Measurements from ENCODE around the gene GAS7.

GAS7 gene

GRCh38 chr17:10192461-10192860 is 5.9 kb downstream of the GAS7 start:
- Histone ChIP-seq H3K4me1 (ENCODE audit: control insufficient read depth in 2 of 2, insufficient read depth in 2 of 2, low read length in 2 of 2) (no peaks in the 10 kb centered on the region), H3K27ac (ENCODE audit: low read depth in 2 of 2, low read length in 2 of 2) (no peak overlapping the region), H3K36me3 (ENCODE audit: control insufficient read depth in 2 of 2, insufficient read depth in 2 of 2, low read length in 2 of 2) (no peaks in the 10 kb centered on the region), H3K9ac (ENCODE audit: low read depth in 1 of 2, low read length in 2 of 2) (no peak overlapping the region), H3K27me3 (ENCODE audit: control insufficient read depth in 2 of 2, insufficient read depth in 2 of 2, low read length in 2 of 2) (no peaks in the 10 kb centered on the region), H3K4me3 (ENCODE audit: low read length in 2 of 2) (no peak overlapping the region), H3K9me3 (ENCODE audit: control insufficient read depth in 2 of 2, low read length in 2 of 2) (no peaks in the 10 kb centered on the region)

- H3K27me3 ChIP-seq (ENCODE audit: control insufficient read depth in 2 of 2, insufficient read depth in 2 of 2, low read length in 2 of 2): no peaks in the 10 kb centered on the region
- H3K9me3 ChIP-seq (ENCODE audit: control insufficient read depth in 2 of 2, low read length in 2 of 2): no peaks in the 10 kb centered on the region
- H3K4me1 ChIP-seq (ENCODE audit: control insufficient read depth in 2 of 2, insufficient read depth in 2 of 2, low read length in 2 of 2): no peaks in the 10 kb centered on the region
- no peaks in the 10 kb centered on the region for H3K36me3 ChIP-seq (ENCODE audit: control insufficient read depth in 2 of 2, insufficient read depth in 2 of 2, low read length in 2 of 2)
- no peak overlapping the region for H3K9ac ChIP-seq (ENCODE audit: low read depth in 1 of 2, low read length in 2 of 2)
- H3K4me3 ChIP-seq (ENCODE audit: low read length in 2 of 2): no peak overlapping the region
- H3K27ac ChIP-seq (ENCODE audit: low read depth in 2 of 2, low read length in 2 of 2): no peak overlapping the region
These were observed 10.9 kb downstream of the GAS7 start for GRCh38 chr17:10187456-10187855.

GRCh38 chr17:10186771-10187410 is 11.5 kb downstream of the GAS7 start:
- Histone ChIP-seq H3K9me3 (ENCODE audit: control insufficient read depth in 2 of 2, low read length in 2 of 2) (no peaks in the 10 kb centered on the region), H3K27me3 (ENCODE audit: control insufficient read depth in 2 of 2, insufficient read depth in 2 of 2, low read length in 2 of 2) (no peaks in the 10 kb centered on the region), H3K9ac (ENCODE audit: low read depth in 1 of 2, low read length in 2 of 2) (no peak overlapping the region), H3K4me1 (ENCODE audit: control insufficient read depth in 2 of 2, insufficient read depth in 2 of 2, low read length in 2 of 2) (no peaks in the 10 kb centered on the region), H3K4me3 (ENCODE audit: low read length in 2 of 2) (no peak overlapping the region), H3K36me3 (ENCODE audit: control insufficient read depth in 2 of 2, insufficient read depth in 2 of 2, low read length in 2 of 2) (no peaks in the 10 kb centered on the region), H3K27ac (ENCODE audit: low read depth in 2 of 2, low read length in 2 of 2) (no peak overlapping the region)

GRCh38 chr17:10183931-10184930 is 14.2 kb downstream of the GAS7 start:
- Histone ChIP-seq H3K4me1 (ENCODE audit: control insufficient read depth in 2 of 2, insufficient read depth in 2 of 2, low read length in 2 of 2) (no peaks in the 10 kb centered on the region), H3K27ac (ENCODE audit: low read depth in 2 of 2, low read length in 2 of 2) (no peak overlapping the region), H3K27me3 (ENCODE audit: control insufficient read depth in 2 of 2, insufficient read depth in 2 of 2, low read length in 2 of 2) (no peaks in the 10 kb centered on the region), H3K4me3 (ENCODE audit: low read length in 2 of 2) (no peak overlapping the region), H3K9ac (ENCODE audit: low read depth in 1 of 2, low read length in 2 of 2) (no peak overlapping the region), H3K36me3 (ENCODE audit: control insufficient read depth in 2 of 2, insufficient read depth in 2 of 2, low read length in 2 of 2) (no peaks in the 10 kb centered on the region), H3K9me3 (ENCODE audit: control insufficient read depth in 2 of 2, low read length in 2 of 2) (no peaks in the 10 kb centered on the region)

GRCh38 chr17:10182785-10183184 is 15.6 kb downstream of the GAS7 start:
- no peak overlapping the region for H3K27ac ChIP-seq (ENCODE audit: low read depth in 2 of 2, low read length in 2 of 2)
- no peaks in the 10 kb centered on the region for H3K27me3 ChIP-seq (ENCODE audit: control insufficient read depth in 2 of 2, insufficient read depth in 2 of 2, low read length in 2 of 2)
- no peak overlapping the region for H3K9ac ChIP-seq (ENCODE audit: low read depth in 1 of 2, low read length in 2 of 2)
- no peak overlapping the region for H3K4me3 ChIP-seq (ENCODE audit: low read length in 2 of 2)
- H3K4me1 ChIP-seq (ENCODE audit: control insufficient read depth in 2 of 2, insufficient read depth in 2 of 2, low read length in 2 of 2): no peaks in the 10 kb centered on the region
- no peaks in the 10 kb centered on the region for H3K36me3 ChIP-seq (ENCODE audit: control insufficient read depth in 2 of 2, insufficient read depth in 2 of 2, low read length in 2 of 2)
- H3K9me3 ChIP-seq (ENCODE audit: control insufficient read depth in 2 of 2, low read length in 2 of 2): no peaks in the 10 kb centered on the region

- Histone ChIP-seq H3K9me3 (ENCODE audit: control insufficient read depth in 2 of 2, low read length in 2 of 2) (no peaks in the 10 kb centered on the region), H3K9ac (ENCODE audit: low read depth in 1 of 2, low read length in 2 of 2) (no peak overlapping the region), H3K27me3 (ENCODE audit: control insufficient read depth in 2 of 2, insufficient read depth in 2 of 2, low read length in 2 of 2) (no peaks in the 10 kb centered on the region), H3K4me1 (ENCODE audit: control insufficient read depth in 2 of 2, insufficient read depth in 2 of 2, low read length in 2 of 2) (no peaks in the 10 kb centered on the region), H3K27ac (ENCODE audit: low read depth in 2 of 2, low read length in 2 of 2) (peak overlapping the region in 1 of 2 donors; percentile 38), H3K4me3 (ENCODE audit: low read length in 2 of 2) (no peak overlapping the region), H3K36me3 (ENCODE audit: control insufficient read depth in 2 of 2, insufficient read depth in 2 of 2, low read length in 2 of 2) (no peaks in the 10 kb centered on the region)
These were observed 19.9 kb downstream of the GAS7 start for GRCh38 chr17:10178506-10178991.

- Histone ChIP-seq H3K9ac (ENCODE audit: low read depth in 1 of 2, low read length in 2 of 2) (no peak overlapping the region), H3K27ac (ENCODE audit: low read depth in 2 of 2, low read length in 2 of 2) (no peak overlapping the region), H3K4me1 (ENCODE audit: control insufficient read depth in 2 of 2, insufficient read depth in 2 of 2, low read length in 2 of 2) (no peaks in the 10 kb centered on the region), H3K4me3 (ENCODE audit: low read length in 2 of 2) (no peak overlapping the region), H3K36me3 (ENCODE audit: control insufficient read depth in 2 of 2, insufficient read depth in 2 of 2, low read length in 2 of 2) (no peaks in the 10 kb centered on the region), H3K9me3 (ENCODE audit: control insufficient read depth in 2 of 2, low read length in 2 of 2) (no peaks in the 10 kb centered on the region), H3K27me3 (ENCODE audit: control insufficient read depth in 2 of 2, insufficient read depth in 2 of 2, low read length in 2 of 2) (no peaks in the 10 kb centered on the region)
These were observed 20.4 kb downstream of the GAS7 start for GRCh38 chr17:10177913-10178505.

- Histone ChIP-seq H3K9me3 (ENCODE audit: control insufficient read depth in 2 of 2, low read length in 2 of 2) (no peaks in the 10 kb centered on the region), H3K27me3 (ENCODE audit: control insufficient read depth in 2 of 2, insufficient read depth in 2 of 2, low read length in 2 of 2) (no peaks in the 10 kb centered on the region), H3K4me1 (ENCODE audit: control insufficient read depth in 2 of 2, insufficient read depth in 2 of 2, low read length in 2 of 2) (no peaks in the 10 kb centered on the region), H3K36me3 (ENCODE audit: control insufficient read depth in 2 of 2, insufficient read depth in 2 of 2, low read length in 2 of 2) (no peaks in the 10 kb centered on the region), H3K4me3 (ENCODE audit: low read length in 2 of 2) (no peak overlapping the region), H3K9ac (ENCODE audit: low read depth in 1 of 2, low read length in 2 of 2) (no peak overlapping the region), H3K27ac (ENCODE audit: low read depth in 2 of 2, low read length in 2 of 2) (no peak overlapping the region)
These were observed 21.1 kb downstream of the GAS7 start for GRCh38 chr17:10177131-10177912.

GRCh38 chr17:10173913-10174312 is 24.5 kb downstream of the GAS7 start:
- H3K4me3 ChIP-seq (ENCODE audit: low read length in 2 of 2): no peak overlapping the region
- no peaks in the 10 kb centered on the region for H3K9me3 ChIP-seq (ENCODE audit: control insufficient read depth in 2 of 2, low read length in 2 of 2)

More at GRCh38 chr17:10173913-10174312, 24.5 kb downstream of the GAS7 start:
- Histone ChIP-seq H3K27ac (ENCODE audit: low read depth in 2 of 2, low read length in 2 of 2) (no peak overlapping the region), H3K9ac (ENCODE audit: low read depth in 1 of 2, low read length in 2 of 2) (no peak overlapping the region), H3K27me3 (ENCODE audit: control insufficient read depth in 2 of 2, insufficient read depth in 2 of 2, low read length in 2 of 2) (no peaks in the 10 kb centered on the region), H3K4me1 (ENCODE audit: control insufficient read depth in 2 of 2, insufficient read depth in 2 of 2, low read length in 2 of 2) (peaks cover 3 to 13% of the 10 kb centered on the region in 2 donors), H3K36me3 (ENCODE audit: control insufficient read depth in 2 of 2, insufficient read depth in 2 of 2, low read length in 2 of 2) (no peaks in the 10 kb centered on the region)
